NCI-H1694 (cell line): Measurements from ENCODE around the gene RNF157.
A peak's percentile ranks its signal among the peaks of the same experiment; 100 is the strongest.

Experiments used
- DNase-seq: peaks from one replicate; lab custom pipeline; 2025; lab: John Stamatoyannopoulos, UW

Gene RNF157

GRCh38 chr17:76123191-76123499, 117.1 kb downstream of the RNF157 start:
- no peak for DNase-seq

- no peak for DNase-seq
Measured at GRCh38 chr17:76122431-76123190, 117.7 kb downstream of the RNF157 start.

- no peak for DNase-seq
Measured at GRCh38 chr17:76121932-76122430, 118.3 kb downstream of the RNF157 start.

GRCh38 chr17:76120658-76121008, 119.7 kb downstream of the RNF157 start:
- DNase-seq: no peak

- DNase-seq: no peak
Measured at GRCh38 chr17:76119409-76120371, 120.6 kb downstream of the RNF157 start.

- no peak for DNase-seq
Measured at GRCh38 chr17:76115138-76115754, 125.0 kb downstream of the RNF157 start.

- no peak for DNase-seq
Measured at GRCh38 chr17:76111956-76112355, 128.3 kb downstream of the RNF157 start.

- DNase-seq: no peak
Measured at GRCh38 chr17:76107509-76107908, 132.8 kb downstream of the RNF157 start.

- DNase-seq: no peak
Measured at GRCh38 chr17:76106703-76107102, 133.6 kb downstream of the RNF157 start.

GRCh38 chr17:76104896-76105231, 135.4 kb downstream of the RNF157 start:
- no peak for DNase-seq

GRCh38 chr17:76104140-76104895, 136.0 kb downstream of the RNF157 start:
- no peak for DNase-seq

GRCh38 chr17:76103274-76104139, 136.8 kb downstream of the RNF157 start, which contains the start of gene EXOC7:
TSS of gene EXOC7 (minus strand) at chr17:76103787. CDS start at chr17:76103692, 95 bp downstream.
- peak; percentile 87 for DNase-seq

- DNase-seq: no peak
Measured at GRCh38 chr17:76102944-76103273, 137.4 kb downstream of the RNF157 start.

GRCh38 chr17:76097716-76098295, 142.5 kb downstream of the RNF157 start:
- DNase-seq: no peak

- no peak for DNase-seq
Measured at GRCh38 chr17:76095943-76096342, 144.3 kb downstream of the RNF157 start.

- no peak for DNase-seq
Measured at GRCh38 chr17:76094046-76094445, 146.2 kb downstream of the RNF157 start.

- DNase-seq: no peak
Measured at GRCh38 chr17:76092526-76093413, 147.5 kb downstream of the RNF157 start.
